K562 (cell line): ENCODE results near the gene UBXN10. TPM values are rescaled to one million over a fixed set of nuclear protein-coding genes. Genes with fewer than 3 reads are reported as not detected.

Experiments used
- COPS2 ChIP-seq: fragments of 450-650 bp; conservative IDR thresholded peaks from 2 replicates; pipeline ENCODE4 v1.6.1; 2016; ENCODE audit warnings: mild to moderate bottlenecking, moderate library complexity
- DNMT1 ChIP-seq: fragments of 450-650 bp; IDR thresholded peaks from 2 replicates; pipeline ENCODE4 v1.6.1; 2016; ENCODE audit warnings: antibody characterized with exemption, mild to moderate bottlenecking
- FOXJ2 ChIP-seq: fragments of 200-800 bp; sonication (Bioruptor generic); IDR thresholded peaks from 2 replicates; pipeline ENCODE4 v1.6.1; 2016; ENCODE audit warnings: missing genetic modification characterization, missing compliant biosample characterization
- KAT7 ChIP-seq: sonication (generic); formaldehyde crosslinking; IDR thresholded peaks from 2 replicates; pipeline ENCODE4 v1.8.0; 2022; ENCODE audit warnings: missing genetic modification reagents, mild to moderate bottlenecking, borderline replicate concordance
- NFATC3 ChIP-seq: fragments of 450-650 bp; IDR thresholded peaks from 2 replicates; pipeline ENCODE4 v1.6.1; 2017; ENCODE audit warnings: mild to moderate bottlenecking
- POLR3G ChIP-seq: IDR thresholded peaks from 2 replicates; pipeline ENCODE4 v1.6.1; 2011; ENCODE audit not compliant: insufficient read length, insufficient replicate concordance; ENCODE audit errors: extremely low read depth
- PPARD ChIP-seq: fragments of 250-450 bp; sonication (Bioruptor Pico); IDR thresholded peaks from 2 replicates; pipeline ENCODE4 v1.8.0; 2022; ENCODE audit warnings: inconsistent platforms, mild to moderate bottlenecking, moderate library complexity
- RFX5 ChIP-seq: IDR thresholded peaks from 2 replicates; pipeline ENCODE4 v1.6.1; 2011; ENCODE audit warnings: low read depth, mild to moderate bottlenecking, improper control_type of control experiment, low read length
- SMARCE1 ChIP-seq: fragments of 450-650 bp; IDR thresholded peaks from 2 replicates; pipeline ENCODE4 v1.7.1; 2016; ENCODE audit warnings: mild to moderate bottlenecking
- STAT5A ChIP-seq: IDR thresholded peaks from 2 replicates; pipeline ENCODE4 v1.6.1; 2012; ENCODE audit warnings: low read length, inconsistent platforms, borderline replicate concordance
- U2AF1 ChIP-seq: fragments of 200-400 bp; formaldehyde crosslinking; optimal IDR thresholded peaks from 2 replicates; pipeline ENCODE3; 2017; ENCODE audit warnings: mild to moderate bottlenecking, low read depth, low read length, moderate library complexity
- ZEB2 ChIP-seq: fragments of 450-650 bp; IDR thresholded peaks from 2 replicates; pipeline ENCODE4 v1.6.1; 2016
- ZNF316 ChIP-seq: fragments of 450-650 bp; IDR thresholded peaks from 2 replicates; pipeline ENCODE4 v1.6.1; 2016
- polyA plus RNA-seq, 8 experiments: library from polyadenylated mRNA; depleted of rRNA in 4 of 8; stranded (reverse) in 5 of 8; unstranded in 3 of 8; fragments of >200 nt; fragmentation: Nextera tagmentation in 2 of 8; fragmentation: Illumina TruSeq in 1 of 8; extraction: Ambion mirVana in 2 of 8; extraction: Trizol in 1 of 8; gene quantifications; 2 replicates each; pipeline versions ENCODE4 v1.2.1 to v1.2.3, GENCODE V29; 2011 to 2014; ENCODE audit warnings: inconsistent platforms in 1 of 8, missing spikeins in 1 of 8
- total RNA-seq, 7 experiments: library from RNA; depleted of rRNA in 6 of 7; stranded (reverse); fragments of >200 nt in 6 of 7; fragmentation: Illumina TruSeq in 2 of 7; extraction: Trizol in 2 of 7; gene quantifications; 2 replicates each; pipeline versions ENCODE4 v1.2.1 to v1.2.3, GENCODE V29; 2011 to 2021; ENCODE audit warnings: low replicate concordance in 1 of 7
- TF ChIP-seq, protein P1 (sequence below): sonication (generic); formaldehyde crosslinking; IDR thresholded peaks from 2 replicates; pipeline ENCODE4 v1.8.0; 2022; ENCODE audit warnings: missing genetic modification reagents, mild to moderate bottlenecking, borderline replicate concordance
- TF ChIP-seq, protein P2 (sequence below), 2 experiments: IDR thresholded peaks in 1 of 2; conservative IDR thresholded peaks in 1 of 2; 2 replicates each; pipeline ENCODE4 v1.6.1; 2016; ENCODE audit warnings: low read depth in 2 of 2, mild to moderate bottlenecking in 1 of 2, missing compliant biosample characterization in 1 of 2, missing genetic modification characterization in 1 of 2, moderate library complexity in 1 of 2
- TF ChIP-seq, protein P3 (sequence below): sonication (generic); formaldehyde crosslinking; IDR thresholded peaks from 2 replicates; pipeline ENCODE4 v1.9.0; 2022; ENCODE audit warnings: mild to moderate bottlenecking, missing genetic modification reagents
- TF ChIP-seq, protein P4 (sequence below), 2 experiments: fragments of 450-650 bp; IDR thresholded peaks; 2 replicates each; pipeline ENCODE4 v1.6.1; 2016; ENCODE audit warnings: mild to moderate bottlenecking in 2 of 2, borderline replicate concordance in 1 of 2, low read depth in 1 of 2, moderate library complexity in 1 of 2

UBXN10 gene
- total and polyA plus RNA-seq, 9 of the 15 experiments (the other 6 are each of a cell fraction or from before 2014, with no cell fraction given), result 10.7 to 17.7 (median 13.6) TPM

DNA sequence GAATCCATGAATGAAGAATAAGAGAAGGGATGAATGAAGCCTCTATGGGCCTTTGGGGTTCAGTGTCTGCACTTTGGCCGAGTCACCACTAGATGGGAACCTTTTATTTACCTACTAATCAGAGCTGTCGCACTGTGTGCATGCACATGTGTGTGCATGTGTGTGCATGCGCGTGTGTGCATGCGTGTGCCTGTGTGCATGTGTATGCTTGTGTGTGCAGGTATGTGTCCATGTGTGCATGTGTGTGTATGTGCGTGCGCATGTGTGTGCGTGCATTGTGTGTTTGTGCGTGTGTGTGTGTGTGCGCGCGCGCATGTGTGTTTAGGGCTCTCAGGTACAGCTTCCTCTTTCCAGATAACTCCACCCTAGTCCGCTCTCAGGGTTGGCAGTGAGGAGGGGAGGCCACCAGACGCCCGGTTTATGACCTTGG, 20.4 kb upstream of the UBXN10 start (continued):
- TF ChIP-seq, protein P1, sequence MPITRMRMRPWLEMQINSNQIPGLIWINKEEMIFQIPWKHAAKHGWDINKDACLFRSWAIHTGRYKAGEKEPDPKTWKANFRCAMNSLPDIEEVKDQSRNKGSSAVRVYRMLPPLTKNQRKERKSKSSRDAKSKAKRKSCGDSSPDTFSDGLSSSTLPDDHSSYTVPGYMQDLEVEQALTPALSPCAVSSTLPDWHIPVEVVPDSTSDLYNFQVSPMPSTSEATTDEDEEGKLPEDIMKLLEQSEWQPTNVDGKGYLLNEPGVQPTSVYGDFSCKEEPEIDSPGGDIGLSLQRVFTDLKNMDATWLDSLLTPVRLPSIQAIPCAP (CRISPR knock-in tag), result no peak
- TF ChIP-seq COPS2, result no peak
- TF ChIP-seq PPARD, result no peak
- TF ChIP-seq U2AF1, result no peak
- TF ChIP-seq, protein P2, sequence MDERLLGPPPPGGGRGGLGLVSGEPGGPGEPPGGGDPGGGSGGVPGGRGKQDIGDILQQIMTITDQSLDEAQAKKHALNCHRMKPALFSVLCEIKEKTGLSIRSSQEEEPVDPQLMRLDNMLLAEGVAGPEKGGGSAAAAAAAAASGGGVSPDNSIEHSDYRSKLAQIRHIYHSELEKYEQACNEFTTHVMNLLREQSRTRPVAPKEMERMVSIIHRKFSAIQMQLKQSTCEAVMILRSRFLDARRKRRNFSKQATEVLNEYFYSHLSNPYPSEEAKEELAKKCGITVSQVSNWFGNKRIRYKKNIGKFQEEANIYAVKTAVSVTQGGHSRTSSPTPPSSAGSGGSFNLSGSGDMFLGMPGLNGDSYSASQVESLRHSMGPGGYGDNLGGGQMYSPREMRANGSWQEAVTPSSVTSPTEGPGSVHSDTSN (CRISPR knock-in tag; IDR thresholded peaks at IDR 0.05; ENCODE audit: low read depth), result no peak
- TF ChIP-seq, protein P2 (tag; conservative IDR thresholded peaks at IDR 0.05; ENCODE audit: low read depth), result no peak
- no peak for TF ChIP-seq SMARCE1
- TF ChIP-seq POLR3G, result no peak
- TF ChIP-seq, protein P3, sequence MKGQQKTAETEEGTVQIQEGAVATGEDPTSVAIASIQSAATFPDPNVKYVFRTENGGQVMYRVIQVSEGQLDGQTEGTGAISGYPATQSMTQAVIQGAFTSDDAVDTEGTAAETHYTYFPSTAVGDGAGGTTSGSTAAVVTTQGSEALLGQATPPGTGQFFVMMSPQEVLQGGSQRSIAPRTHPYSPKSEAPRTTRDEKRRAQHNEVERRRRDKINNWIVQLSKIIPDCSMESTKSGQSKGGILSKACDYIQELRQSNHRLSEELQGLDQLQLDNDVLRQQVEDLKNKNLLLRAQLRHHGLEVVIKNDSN (CRISPR knock-in tag), result no peak; the same call in 1 of the 2 replicates
- peak; percentile 47; the same call in 1 of the 2 replicates for TF ChIP-seq ZEB2
- TF ChIP-seq STAT5A, result no peak
- no peak for TF ChIP-seq NFATC3
- no peak for TF ChIP-seq RFX5
- TF ChIP-seq ZNF316, result no peak
- TF ChIP-seq FOXJ2 (tag), result no peak
- TF ChIP-seq, protein P4, sequence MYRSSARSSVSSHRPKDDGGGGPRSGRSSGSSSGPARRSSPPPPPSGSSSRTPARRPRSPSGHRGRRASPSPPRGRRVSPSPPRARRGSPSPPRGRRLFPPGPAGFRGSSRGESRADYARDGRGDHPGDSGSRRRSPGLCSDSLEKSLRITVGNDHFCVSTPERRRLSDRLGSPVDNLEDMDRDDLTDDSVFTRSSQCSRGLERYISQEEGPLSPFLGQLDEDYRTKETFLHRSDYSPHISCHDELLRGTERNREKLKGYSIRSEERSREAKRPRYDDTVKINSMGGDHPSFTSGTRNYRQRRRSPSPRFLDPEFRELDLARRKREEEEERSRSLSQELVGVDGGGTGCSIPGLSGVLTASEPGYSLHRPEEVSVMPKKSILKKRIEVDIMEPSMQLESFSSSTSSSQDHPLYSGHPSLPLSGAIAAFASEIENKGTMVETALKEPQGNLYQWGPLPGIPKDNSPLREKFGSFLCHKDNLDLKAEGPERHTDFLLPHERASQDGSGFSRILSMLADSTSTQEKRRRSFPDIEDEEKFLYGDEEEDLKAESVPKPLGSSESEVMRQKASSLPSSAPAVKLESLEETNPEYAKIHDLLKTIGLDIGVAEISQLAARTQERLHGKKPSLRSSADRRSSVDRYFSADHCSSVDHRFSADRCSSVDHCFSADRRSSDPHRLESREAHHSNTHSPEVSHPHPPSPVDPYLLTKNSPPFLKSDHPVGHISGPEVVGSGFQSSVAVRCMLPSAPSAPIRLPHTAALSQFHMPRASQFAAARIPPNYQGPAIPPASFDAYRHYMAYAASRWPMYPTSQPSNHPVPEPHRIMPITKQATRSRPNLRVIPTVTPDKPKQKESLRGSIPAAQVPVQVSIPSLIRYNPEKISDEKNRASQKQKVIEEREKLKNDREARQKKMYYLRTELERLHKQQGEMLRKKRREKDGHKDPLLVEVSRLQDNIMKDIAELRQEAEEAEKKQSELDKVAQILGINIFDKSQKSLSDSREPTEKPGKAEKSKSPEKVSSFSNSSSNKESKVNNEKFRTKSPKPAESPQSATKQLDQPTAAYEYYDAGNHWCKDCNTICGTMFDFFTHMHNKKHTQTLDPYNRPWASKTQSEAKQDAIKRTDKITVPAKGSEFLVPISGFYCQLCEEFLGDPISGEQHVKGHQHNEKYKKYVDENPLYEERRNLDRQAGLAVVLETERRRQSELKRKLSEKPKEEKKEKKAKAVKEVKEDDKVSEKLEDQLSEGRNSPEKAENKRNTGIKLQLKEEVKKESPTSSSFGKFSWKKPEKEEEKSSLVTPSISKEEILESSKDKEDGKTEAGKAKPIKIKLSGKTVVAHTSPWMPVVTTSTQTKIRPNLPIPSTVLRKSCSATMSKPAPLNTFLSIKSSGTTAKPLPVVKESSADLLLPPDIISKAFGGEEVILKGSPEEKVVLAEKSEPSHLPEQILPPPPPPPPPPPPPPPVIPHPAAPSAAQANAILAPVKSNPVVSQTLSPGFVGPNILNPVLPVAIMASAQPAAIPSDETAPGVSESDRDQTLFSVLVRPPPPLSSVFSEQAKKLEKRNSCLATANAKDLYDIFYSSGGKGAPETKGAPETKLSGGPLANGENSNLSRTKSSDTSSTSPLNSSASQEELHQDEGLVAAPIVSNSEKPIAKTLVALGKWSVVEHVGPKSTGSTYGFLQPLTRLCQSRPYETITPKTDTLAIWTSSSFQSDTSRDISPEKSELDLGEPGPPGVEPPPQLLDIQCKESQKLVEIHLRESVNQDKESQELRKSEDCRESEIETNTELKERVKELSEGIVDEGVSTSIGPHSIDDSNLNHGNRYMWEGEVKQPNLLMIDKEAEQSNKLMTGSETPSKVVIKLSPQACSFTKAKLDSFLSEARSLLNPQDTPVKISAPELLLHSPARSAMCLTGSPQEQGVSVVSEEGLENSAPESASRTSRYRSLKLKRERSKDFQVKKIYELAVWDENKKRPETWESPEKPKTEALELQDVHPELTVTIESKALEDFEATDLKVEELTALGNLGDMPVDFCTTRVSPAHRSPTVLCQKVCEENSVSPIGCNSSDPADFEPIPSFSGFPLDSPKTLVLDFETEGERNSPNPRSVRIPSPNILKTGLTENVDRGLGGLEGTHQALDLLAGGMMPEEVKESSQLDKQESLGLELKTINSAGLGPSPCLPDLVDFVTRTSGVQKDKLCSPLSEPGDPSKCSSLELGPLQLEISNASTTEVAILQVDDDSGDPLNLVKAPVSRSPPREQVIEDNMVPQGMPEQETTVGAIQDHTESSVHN (IDR thresholded peaks at IDR 0.05; ENCODE audit: borderline replicate concordance in 1 of 2, low read depth in 1 of 2), result no peak
- no peak for TF ChIP-seq KAT7
- TF ChIP-seq DNMT1, result 0 out of 2 replicates have a peak, but pooled peaks have one; percentile 39
